Liver (tissue), 9 donors: Measurements from ENCODE around the gene SPOP. TPM values are rescaled to one million over a fixed set of nuclear protein-coding genes. Genes with fewer than 3 reads are reported as not detected.

Source experiments
- DNase-seq: peaks from one replicate; pipeline ENCODE4 v3.0.0-alpha.2; 2017; ENCODE audit warnings: low spot score
- H3K27ac ChIP-seq, 2 donors: one replicate each; pipeline ENCODE4 v1.7.0; 2013; ENCODE audit warnings: inconsistent platforms in 2 of 2, low read length in 2 of 2, control low read depth in 1 of 2, low read depth in 1 of 2, mild to moderate bottlenecking in 1 of 2
- H3K27me3 ChIP-seq, 4 donors: one replicate each; pipeline versions ENCODE4 v1.6.1 to v1.7.0; 2013; ENCODE audit warnings: low read length in 3 of 4, inconsistent platforms in 1 of 4, mild to moderate bottlenecking in 1 of 4, moderate library complexity in 1 of 4; ENCODE audit not compliant: control insufficient read depth in 4 of 4, insufficient read depth in 4 of 4
- H3K36me3 ChIP-seq, 4 donors: one replicate each; pipeline versions ENCODE4 v1.6.1 to v1.7.0; 2013; ENCODE audit warnings: low read length in 3 of 4, mild to moderate bottlenecking in 3 of 4, low read depth in 1 of 4, moderate library complexity in 1 of 4; ENCODE audit not compliant: control insufficient read depth in 4 of 4, insufficient read depth in 3 of 4
- H3K4me1 ChIP-seq, 4 donors: one replicate each; pipeline versions ENCODE4 v1.6.1 to v1.7.0; 2013; ENCODE audit warnings: low read length in 3 of 4, mild to moderate bottlenecking in 3 of 4, moderate library complexity in 1 of 4; ENCODE audit not compliant: control insufficient read depth in 4 of 4, insufficient read depth in 4 of 4
- H3K4me3 ChIP-seq, 3 donors: one replicate each; pipeline versions ENCODE4 v1.6.1 to v1.7.0; 2013; ENCODE audit warnings: low read length in 3 of 3, control low read depth in 1 of 3, low read depth in 1 of 3, mild to moderate bottlenecking in 1 of 3
- H3K9ac ChIP-seq, 2 donors: one replicate each; pipeline ENCODE4 v1.7.0; 2013; ENCODE audit warnings: low read length in 2 of 2, mild to moderate bottlenecking in 2 of 2, moderate library complexity in 2 of 2, control low read depth in 1 of 2, low read depth in 1 of 2
- H3K9me3 ChIP-seq, 4 donors: one replicate each; pipeline versions ENCODE4 v1.6.1 to v1.7.0; 2013; ENCODE audit warnings: low read length in 3 of 4; ENCODE audit not compliant: control insufficient read depth in 4 of 4
- CTCF ChIP-seq: fragments of 150-350 bp; IDR thresholded peaks from 2 replicates; pipeline ENCODE4 v1.5.1; 2017; ENCODE audit warnings: improper control_type of control experiment, low read depth, low read length; ENCODE audit not compliant: missing input control
- EGR1 ChIP-seq, 2 donors: IDR thresholded peaks; 2 replicates each; pipeline ENCODE4 v1.6.1; 2016 to 2018; ENCODE audit warnings: antibody characterized with exemption in 2 of 2, low read depth in 2 of 2
- FOXA1 ChIP-seq: IDR thresholded peaks from 2 replicates; pipeline ENCODE4 v1.6.1; 2016; ENCODE audit warnings: antibody characterized with exemption
- FOXA2 ChIP-seq: IDR thresholded peaks from 2 replicates; pipeline ENCODE4 v1.6.1; 2016; ENCODE audit warnings: antibody characterized with exemption
- GABPA ChIP-seq, 2 donors: IDR thresholded peaks in 1 of 2; conservative IDR thresholded peaks in 1 of 2; 2 replicates each; pipeline ENCODE4 v1.6.1; 2016; ENCODE audit warnings: antibody characterized with exemption in 2 of 2, mild to moderate bottlenecking in 1 of 2, moderate library complexity in 1 of 2
- HNF4A ChIP-seq, 2 donors: conservative IDR thresholded peaks; 2 replicates each; pipeline ENCODE4 v1.6.1; 2016; ENCODE audit warnings: antibody characterized with exemption in 2 of 2, mild to moderate bottlenecking in 2 of 2
- HNF4G ChIP-seq: IDR thresholded peaks from 2 replicates; pipeline ENCODE4 v1.6.1; 2016; ENCODE audit warnings: antibody characterized with exemption
- JUND ChIP-seq, 2 donors: IDR thresholded peaks; 2 replicates each; pipeline ENCODE4 v1.6.1; 2016; ENCODE audit warnings: antibody characterized with exemption in 2 of 2
- MAX ChIP-seq: IDR thresholded peaks from 2 replicates; pipeline ENCODE4 v1.6.1; 2016; ENCODE audit warnings: antibody characterized with exemption
- NR2F2 ChIP-seq: IDR thresholded peaks from 2 replicates; pipeline ENCODE4 v1.6.1; 2016; ENCODE audit warnings: antibody characterized with exemption
- RAD21 ChIP-seq, 2 donors: IDR thresholded peaks; 2 replicates each; pipeline ENCODE4 v1.6.1; 2016; ENCODE audit warnings: antibody characterized with exemption in 2 of 2, mild to moderate bottlenecking in 2 of 2
- REST ChIP-seq: IDR thresholded peaks from 2 replicates; pipeline ENCODE4 v1.6.1; 2016; ENCODE audit warnings: antibody characterized with exemption, mild to moderate bottlenecking
- RXRA ChIP-seq, 2 donors: IDR thresholded peaks; 2 replicates each; pipeline ENCODE4 v1.6.1; 2017 to 2018; ENCODE audit warnings: antibody characterized with exemption in 2 of 2, mild to moderate bottlenecking in 1 of 2
- TAF1 ChIP-seq: conservative IDR thresholded peaks from 2 replicates; pipeline ENCODE4 v1.6.1; 2016; ENCODE audit warnings: antibody characterized with exemption, mild to moderate bottlenecking
- YY1 ChIP-seq: IDR thresholded peaks from 2 replicates; pipeline ENCODE4 v1.6.1; 2016; ENCODE audit warnings: antibody characterized with exemption, mild to moderate bottlenecking
- ZBTB33 ChIP-seq: IDR thresholded peaks from 2 replicates; pipeline ENCODE4 v1.6.1; 2016; ENCODE audit warnings: antibody characterized with exemption
- WGBS: extraction: QIAGEN DNeasy Blood & Tissue Kit; methylation state at CpG from one replicate; pipeline ENCODE4 v1.1.7; 2013; 5-methylcytosine and 5-hydroxymethylcytosine counted together
- polyA plus RNA-seq, 2 donors: library from polyadenylated mRNA; stranded (reverse) in 1 of 2; unstranded in 1 of 2; fragments of 200-250 nt in 1 of 2; fragments of >200 nt in 1 of 2; fragmentation: Nextera tagmentation in 1 of 2; extraction: Ambion mirVana in 1 of 2; gene quantifications; one replicate each; pipeline versions ENCODE4 v1.2.1 to v1.2.3, GENCODE V29; 2013 to 2015
- total RNA-seq, 2 donors: library from RNA; depleted of rRNA; stranded (reverse); fragments of >200 nt; gene quantifications; one replicate each; pipeline ENCODE4 v1.2.3, GENCODE V29; 2014
- donor health status: healthy.
- donor health status: healthy.
- donor health status: healthy.
- donor health status: healthy.
- donor health status: healthy.

SPOP gene
- total and polyA plus RNA-seq, 4 donors = 21.6 to 50.8 (median 42.4) TPM

GRCh38 chr17:49727380-49727779 is 49.5 kb upstream of the SPOP start:
- TF ChIP-seq MAX = no peak
- no peak for TF ChIP-seq YY1
- no peak for TF ChIP-seq HNF4G
- TF ChIP-seq HNF4A (conservative IDR thresholded peaks at IDR 0.05) = no peak
- no peak for TF ChIP-seq CTCF
- TF ChIP-seq FOXA1 = no peak
- no peak for TF ChIP-seq GABPA (IDR thresholded peaks at IDR 0.05 in 1 of 2, conservative IDR thresholded peaks at IDR 0.05 in 1 of 2)
- TF ChIP-seq ZBTB33 = no peak
- no peak for TF ChIP-seq NR2F2
- TF ChIP-seq RXRA (IDR thresholded peaks at IDR 0.05) = no peak
- no peak for TF ChIP-seq REST
- TF ChIP-seq RAD21 (IDR thresholded peaks at IDR 0.05) = no peak
- no peak for TF ChIP-seq TAF1
- no peak overlapping the region for H3K4me3 ChIP-seq
- H3K36me3 ChIP-seq = peaks cover 0 to 2% (median 0%) of the 10 kb centered on the region in 4 donors
- no peak overlapping the region for H3K27ac ChIP-seq
- DNase-seq = no peak
- WGBS = 95% methylated on average over 4 of the region's 4 CpGs
- H3K9me3 ChIP-seq = no peaks in the 10 kb centered on the region
- H3K9ac ChIP-seq = no peak overlapping the region
- H3K4me1 ChIP-seq = peaks cover 2 to 19% (median 15%) of the 10 kb centered on the region in 4 donors
- H3K27me3 ChIP-seq = no peaks in the 10 kb centered on the region

- H3K9ac ChIP-seq = no peak overlapping the region
- peaks cover 2 to 9% (median 6%) of the 10 kb centered on the region in 4 donors for H3K36me3 ChIP-seq
- no peak overlapping the region for H3K27ac ChIP-seq
- H3K9me3 ChIP-seq = no peaks in the 10 kb centered on the region
- 94% methylated on average over 7 of the region's 7 CpGs for WGBS
- TF ChIP-seq EGR1 (IDR thresholded peaks at IDR 0.05; ENCODE audit: low read depth in 2 of 2) (no peak), REST (no peak), FOXA1 (no peak), FOXA2 (no peak), TAF1 (no peak), ZBTB33 (no peak), JUND (IDR thresholded peaks at IDR 0.05) (no peak), RAD21 (IDR thresholded peaks at IDR 0.05) (no peak), RXRA (IDR thresholded peaks at IDR 0.05) (no peak), GABPA (IDR thresholded peaks at IDR 0.05 in 1 of 2, conservative IDR thresholded peaks at IDR 0.05 in 1 of 2) (no peak)
- H3K4me1 ChIP-seq = peaks cover 1 to 13% (median 10%) of the 10 kb centered on the region in 4 donors
- no peak for DNase-seq
- H3K4me3 ChIP-seq = no peak overlapping the region
- no peaks in the 10 kb centered on the region for H3K27me3 ChIP-seq
These were observed 47.7 kb upstream of the SPOP start for GRCh38 chr17:49725452-49726130.
